Naive B cell (primary cell): ENCODE measurements around the gene COX6B2. TPM values are rescaled to one million over a fixed set of nuclear protein-coding genes. Genes with fewer than 3 reads are reported as not detected.

Source experiments
- ATAC-seq, 2 donors: fragments of 150-1000 bp; cut with Tn5 transposase; 2 replicates each; pipeline ENCODE4 v1.10.0; 2021; ENCODE audit warnings: low read depth in 2 of 2, mild to moderate bottlenecking in 2 of 2, moderate library complexity in 2 of 2
- DNase-seq: peaks from one replicate; pipeline ENCODE4 v3.0.0; 2022
- H3K27ac Mint-ChIP-seq, 6 donors: one replicate each; pipeline ENCODE4 v1.8.0; 2020 to 2022; ENCODE audit warnings: mild to moderate bottlenecking in 6 of 6, mixed read lengths in 6 of 6, moderate library complexity in 5 of 6, inconsistent platforms in 2 of 6
- H3K27me3 Mint-ChIP-seq, 3 donors: one replicate each; pipeline ENCODE4 v1.8.0; 2021 to 2022; ENCODE audit warnings: mixed read lengths in 3 of 3, mild to moderate bottlenecking in 1 of 3
- H3K36me3 Mint-ChIP-seq, 2 donors: one replicate each; pipeline ENCODE4 v1.8.0; 2020 to 2022; ENCODE audit warnings: mixed read lengths in 2 of 2, inconsistent platforms in 1 of 2, mild to moderate bottlenecking in 1 of 2
- H3K4me1 Mint-ChIP-seq, 3 donors: one replicate each; pipeline ENCODE4 v1.8.0; 2020 to 2022; ENCODE audit warnings: mixed read lengths in 3 of 3, inconsistent platforms in 1 of 3, mild to moderate bottlenecking in 1 of 3, moderate library complexity in 1 of 3
- H3K4me3 Mint-ChIP-seq, 8 donors: one replicate each; pipeline ENCODE4 v1.8.0; 2020 to 2022; ENCODE audit warnings: mild to moderate bottlenecking in 8 of 8, mixed read lengths in 8 of 8, moderate library complexity in 8 of 8, inconsistent platforms in 2 of 8
- H3K9me3 Mint-ChIP-seq, 7 donors: one replicate each; pipeline ENCODE4 v1.8.0; 2020 to 2022; ENCODE audit warnings: mixed read lengths in 7 of 7, mild to moderate bottlenecking in 5 of 7, inconsistent platforms in 2 of 7, moderate library complexity in 1 of 7
- polyA plus RNA-seq, 6 donors: library from polyadenylated mRNA; unstranded; fragments of 300-500 nt; fragmentation: Illumina TruSeq; gene quantifications; one replicate each; pipeline ENCODE4 v1.2.3, GENCODE V29; 2021; ENCODE audit warnings: low read depth in 6 of 6

The COX6B2 gene
- polyA plus RNA-seq, 6 donors from 2014 or later, result not detected

GRCh38 chr19:55350620-55351315 lies 3.8 kb downstream of the COX6B2 start:
- H3K36me3 Mint-ChIP-seq, result peaks cover 0 to 9% of the 10 kb centered on the region in 2 donors
- H3K27ac Mint-ChIP-seq, result no peak overlapping the region
- no peak for ATAC-seq

GRCh38 chr19:55348317-55349034 lies 6.0 kb downstream of the COX6B2 start:
- DNase-seq, result no peak
- no peak overlapping the region for H3K4me3 Mint-ChIP-seq
- ATAC-seq, result no peak

More at GRCh38 chr19:55350620-55351315, 3.8 kb downstream of the COX6B2 start:
- peaks cover 0 to 2% (median 0%) of the 10 kb centered on the region in 7 donors for H3K9me3 Mint-ChIP-seq
- no peak for DNase-seq
- peaks cover 15 to 24% (median 20%) of the 10 kb centered on the region in 3 donors for H3K4me1 Mint-ChIP-seq
- H3K4me3 Mint-ChIP-seq, result peak overlapping the region in 2 of 8 donors; percentile 22 to 63
- peaks cover 34 to 49% (median 38%) of the 10 kb centered on the region in 3 donors for H3K27me3 Mint-ChIP-seq

DNA sequence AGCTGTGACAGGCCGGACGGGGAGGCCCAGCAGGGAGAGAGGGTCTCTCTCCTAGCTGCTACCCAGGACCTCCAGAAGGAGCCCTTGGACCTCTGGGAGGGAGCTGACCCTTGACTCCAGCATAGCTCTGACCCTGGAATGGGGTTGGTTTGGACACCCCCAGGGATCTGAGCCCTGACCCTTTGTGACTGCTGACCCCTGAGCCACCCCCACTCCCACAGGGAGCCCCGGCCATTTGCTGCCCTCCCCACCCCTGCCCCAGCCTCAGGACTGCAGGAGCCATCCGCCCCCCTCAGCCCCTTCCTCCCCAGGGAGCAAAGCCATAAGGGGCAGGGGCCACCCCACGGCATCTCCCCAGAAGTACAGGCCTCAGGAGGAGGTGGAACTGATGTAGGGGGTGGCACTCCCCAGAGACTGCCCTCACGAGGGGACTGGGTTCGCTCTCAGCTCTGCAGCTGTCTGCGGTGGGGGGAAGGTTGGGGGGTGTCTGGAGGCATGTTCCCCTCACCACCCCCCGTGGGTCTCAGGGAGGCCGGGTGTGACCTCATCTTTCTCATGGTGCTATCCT lies 7.0 kb downstream of the COX6B2 start:
- DNase-seq (no peak), ATAC-seq (no peak)
- Mint-ChIP-seq H3K36me3 (peaks cover 0 to 4% of the 10 kb centered on the region in 2 donors), H3K9me3 (no peaks in the 10 kb centered on the region), H3K4me1 (peaks cover 2 to 6% (median 2%) of the 10 kb centered on the region in 3 donors), H3K27ac (peak overlapping the region in 1 of 6 donors; percentile 5), H3K4me3 (no peak overlapping the region), H3K27me3 (peaks cover 17 to 24% (median 23%) of the 10 kb centered on the region in 3 donors)

More at GRCh38 chr19:55348317-55349034, 6.0 kb downstream of the COX6B2 start:
- no peak overlapping the region for H3K27ac Mint-ChIP-seq
- peaks cover 11 to 15% (median 12%) of the 10 kb centered on the region in 3 donors for H3K4me1 Mint-ChIP-seq
- peaks cover 27 to 33% (median 33%) of the 10 kb centered on the region in 3 donors for H3K27me3 Mint-ChIP-seq
- peaks cover 0 to 9% of the 10 kb centered on the region in 2 donors for H3K36me3 Mint-ChIP-seq
- no peaks in the 10 kb centered on the region for H3K9me3 Mint-ChIP-seq

DNA sequence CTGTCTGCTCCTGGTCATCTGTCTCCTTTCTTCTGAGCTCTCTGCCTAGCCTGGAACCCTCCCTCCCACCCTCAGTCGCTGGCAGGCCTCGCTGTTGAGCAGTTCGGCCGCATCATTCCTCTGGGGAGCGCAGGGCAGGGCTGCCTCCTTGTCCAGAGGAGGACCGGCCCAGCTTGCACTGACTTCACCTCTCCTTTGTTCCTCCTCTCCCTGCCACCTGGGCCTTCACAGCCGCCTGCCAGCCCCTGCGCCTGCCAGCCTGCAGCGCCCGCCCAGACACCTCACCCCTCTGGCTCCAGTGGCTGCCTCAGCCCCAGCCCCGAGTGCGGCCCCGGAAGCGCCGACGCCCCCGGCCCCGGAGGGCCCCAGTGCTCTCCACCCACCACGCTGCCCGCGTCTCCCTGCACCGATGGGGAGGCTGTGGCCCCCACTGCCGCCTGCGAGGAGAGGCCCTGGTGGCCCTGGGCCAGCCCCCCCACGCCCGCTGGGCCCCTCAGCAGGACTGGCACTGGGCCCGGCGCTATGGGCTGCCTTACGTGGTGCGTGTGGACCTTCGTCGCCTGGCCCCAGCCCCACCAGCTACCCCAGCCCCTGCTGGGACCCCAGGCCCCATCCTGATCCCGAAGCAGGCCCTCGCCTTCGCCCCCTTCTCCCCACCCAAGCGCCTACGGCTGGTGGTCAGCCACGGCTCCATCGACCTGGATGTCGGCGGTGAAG lies 7.6 kb downstream of the COX6B2 start:
- Mint-ChIP-seq H3K4me1 (peaks cover 0 to 4% (median 0%) of the 10 kb centered on the region in 3 donors), H3K4me3 (no peak overlapping the region), H3K27me3 (peaks cover 11 to 17% (median 17%) of the 10 kb centered on the region in 3 donors), H3K27ac (no peak overlapping the region), H3K36me3 (no peaks in the 10 kb centered on the region), H3K9me3 (no peaks in the 10 kb centered on the region)
- DNase-seq, result no peak
- no peak for ATAC-seq

DNA sequence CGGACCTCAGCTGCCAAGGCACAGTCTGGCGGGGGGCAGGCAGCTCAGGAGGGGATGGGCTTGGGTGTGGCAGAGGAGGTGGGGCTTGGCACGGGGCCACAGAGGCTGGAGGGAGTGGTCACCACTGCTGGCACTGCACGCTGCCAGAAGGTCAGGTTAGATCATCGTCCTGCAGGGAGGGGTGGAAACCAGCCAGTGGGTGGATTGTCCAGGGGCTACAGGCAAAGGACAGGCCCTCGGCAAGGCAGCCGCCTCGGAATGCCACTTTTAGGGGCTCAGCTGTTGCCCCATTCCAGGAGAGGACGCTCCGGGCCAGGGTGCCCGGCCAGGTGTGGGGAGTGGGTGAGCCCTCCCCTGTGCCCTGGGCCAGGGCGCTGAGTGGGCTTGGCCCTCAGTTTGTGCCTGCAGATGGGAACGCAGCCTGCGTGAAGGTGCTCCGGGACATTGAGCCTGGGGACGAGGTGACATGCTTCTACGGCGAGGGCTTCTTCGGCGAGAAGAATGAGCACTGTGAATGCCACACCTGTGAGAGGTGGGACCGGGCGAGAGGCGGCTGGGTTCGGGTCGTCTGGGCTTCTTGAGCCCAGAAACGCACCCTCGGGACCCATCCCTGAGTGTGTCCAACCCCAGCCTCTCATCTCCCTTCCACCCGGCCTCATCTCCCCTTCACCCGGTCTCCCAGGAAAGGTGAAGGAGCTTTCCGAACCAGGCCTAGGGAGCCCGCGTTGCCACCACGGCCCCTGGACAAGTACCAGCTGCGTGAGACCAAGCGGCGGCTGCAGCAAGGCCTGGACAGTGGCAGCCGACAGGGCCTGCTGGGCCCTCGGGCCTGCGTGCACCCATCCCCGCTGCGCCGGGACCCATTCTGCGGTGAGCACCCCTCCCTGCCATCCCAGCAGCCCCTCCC lies 8.4 kb downstream of the COX6B2 start:
- Mint-ChIP-seq H3K9me3 (no peaks in the 10 kb centered on the region), H3K4me3 (no peak overlapping the region), H3K4me1 (peaks cover under 1 to 8% (median 6%) of the 10 kb centered on the region in 3 donors), H3K27me3 (peaks cover 3 to 14% (median 13%) of the 10 kb centered on the region in 3 donors), H3K27ac (peak overlapping the region in 1 of 6 donors; percentile 80), H3K36me3 (no peaks in the 10 kb centered on the region)
- no peak for DNase-seq
- no peak for ATAC-seq

DNA sequence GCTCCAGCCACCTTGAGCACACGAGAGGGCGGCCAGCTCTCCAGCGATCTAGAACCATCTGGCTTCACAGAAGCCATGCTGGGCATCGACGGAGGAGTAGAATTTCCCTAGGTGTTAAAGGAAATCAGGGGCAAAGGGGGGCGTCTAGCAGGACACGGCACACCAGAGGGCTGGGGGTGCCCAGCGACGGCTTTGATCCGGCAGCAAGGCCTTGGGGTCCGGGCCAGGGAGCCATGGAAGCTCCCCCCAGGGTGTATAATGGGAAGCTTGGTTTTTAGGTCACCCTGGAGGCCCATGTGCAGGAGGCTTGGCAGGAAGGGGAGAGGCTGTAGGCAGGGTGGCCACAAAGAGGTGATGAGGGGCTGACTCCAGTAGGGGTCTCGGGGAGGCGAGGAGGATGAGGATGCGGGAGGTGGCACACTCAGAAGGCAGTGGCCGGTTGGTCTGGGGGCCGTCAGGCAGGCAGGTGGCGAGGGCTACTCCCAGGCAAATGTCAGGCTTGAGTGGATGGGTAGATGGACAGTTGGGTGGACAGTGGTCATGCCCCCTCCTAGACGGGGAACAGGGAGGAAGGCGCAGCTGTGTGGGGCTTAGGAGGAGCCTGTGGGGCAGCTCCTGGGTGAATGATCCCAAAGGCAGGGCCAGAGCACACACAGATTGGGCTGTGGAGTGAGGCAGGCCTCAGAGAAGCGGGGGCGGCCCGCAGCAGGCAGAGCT lies 9.3 kb downstream of the COX6B2 start:
- ATAC-seq, result no peak
- H3K9me3 Mint-ChIP-seq, result no peaks in the 10 kb centered on the region
- peaks cover 9 to 14% (median 13%) of the 10 kb centered on the region in 3 donors for H3K4me1 Mint-ChIP-seq
- H3K4me3 Mint-ChIP-seq, result peak overlapping the region in 1 of 8 donors; percentile 34
- peaks cover 0 to 11% (median 10%) of the 10 kb centered on the region in 3 donors for H3K27me3 Mint-ChIP-seq
- H3K36me3 Mint-ChIP-seq, result no peaks in the 10 kb centered on the region
- DNase-seq, result no peak
- peak overlapping the region in 2 of 6 donors; percentile 80 to 81 for H3K27ac Mint-ChIP-seq

- Mint-ChIP-seq H3K36me3 (no peaks in the 10 kb centered on the region), H3K9me3 (no peaks in the 10 kb centered on the region), H3K4me1 (peaks cover 16 to 21% (median 18%) of the 10 kb centered on the region in 3 donors), H3K27me3 (peaks cover 4 to 11% (median 9%) of the 10 kb centered on the region in 3 donors), H3K4me3 (no peak overlapping the region), H3K27ac (peak overlapping the region in 1 of 6 donors; percentile 47)
- ATAC-seq (no peak), DNase-seq (no peak)
Measured at GRCh38 chr19:55344444-55344843, 10.1 kb downstream of the COX6B2 start.

DNA sequence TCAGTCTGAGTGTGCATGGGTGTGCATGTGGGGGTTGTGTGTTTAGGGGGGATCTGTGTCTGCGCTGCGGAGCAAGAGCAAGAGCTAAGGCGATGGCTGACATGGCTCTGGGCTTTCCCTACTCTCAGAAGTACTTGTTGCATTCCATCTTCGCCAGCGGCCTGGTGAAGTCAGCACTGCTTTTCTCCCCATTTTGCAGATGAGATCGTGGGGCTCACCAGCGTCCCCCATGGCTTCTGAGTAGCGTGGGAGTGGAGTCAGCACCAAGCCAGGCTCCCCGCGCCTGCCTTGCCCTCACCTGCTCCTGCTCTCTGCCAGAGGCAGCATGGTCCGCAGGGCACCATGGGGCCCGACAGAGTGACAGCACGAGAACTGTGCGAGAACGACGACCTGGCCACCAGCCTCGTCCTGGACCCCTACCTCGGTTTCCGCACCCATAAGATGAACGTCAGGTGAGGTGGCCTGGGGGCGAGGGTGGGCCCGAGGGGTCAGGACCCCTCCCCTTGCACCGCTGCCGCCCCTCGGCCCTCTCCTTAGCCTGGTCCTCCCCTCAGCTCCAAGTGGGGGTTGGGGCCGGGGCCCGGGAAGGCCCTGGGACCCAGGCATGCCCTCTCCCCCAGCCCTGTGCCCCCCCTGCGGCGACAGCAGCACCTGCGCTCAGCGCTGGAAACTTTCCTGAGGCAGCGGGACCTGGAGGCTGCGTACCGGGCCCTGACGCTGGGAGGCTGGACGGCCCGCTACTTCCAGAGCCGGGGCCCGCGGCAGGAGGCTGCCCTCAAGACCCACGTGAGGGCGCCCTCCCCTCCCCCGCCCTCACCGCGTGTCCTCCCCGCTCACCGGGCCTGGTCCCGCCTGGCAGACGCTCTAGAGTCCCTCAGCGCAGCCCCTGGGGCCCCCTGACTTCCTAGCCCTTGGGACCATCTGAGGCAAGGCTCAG lies 12.7 kb downstream of the COX6B2 start:
- Mint-ChIP-seq H3K4me3 (peak overlapping the region in 6 of 8 donors; percentile 9 to 82 (median 52)), H3K27me3 (peaks cover 13 to 23% (median 14%) of the 10 kb centered on the region in 3 donors), H3K27ac (peak overlapping the region in 5 of 6 donors; percentile 72 to 98 (median 82)), H3K36me3 (no peaks in the 10 kb centered on the region), H3K4me1 (peaks cover 26 to 28% (median 26%) of the 10 kb centered on the region in 3 donors), H3K9me3 (no peaks in the 10 kb centered on the region)
- DNase-seq (no peak), ATAC-seq (no peak)

DNA sequence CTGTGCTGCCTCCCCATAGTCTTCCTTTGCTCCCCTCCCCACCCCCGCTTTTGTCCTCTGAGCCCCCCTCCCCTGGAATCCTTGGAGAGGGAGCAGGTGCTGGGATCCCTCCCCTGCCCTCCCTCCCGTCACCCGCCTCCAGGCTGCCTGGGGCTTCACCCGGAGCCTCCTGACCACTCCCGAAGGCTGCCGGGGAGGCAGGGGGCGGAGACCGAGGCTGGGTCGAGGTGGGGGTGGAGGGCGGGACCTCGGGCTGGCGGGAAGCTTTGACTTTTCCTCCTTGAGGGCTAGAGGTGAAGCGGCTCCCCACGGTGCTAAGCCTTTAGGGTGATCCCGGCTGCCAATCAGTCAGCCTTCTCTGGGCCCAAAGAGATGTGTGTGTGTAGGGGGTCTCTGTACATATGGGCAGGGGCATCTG lies 13.3 kb downstream of the COX6B2 start:
- H3K27me3 Mint-ChIP-seq, result peaks cover 16 to 30% (median 21%) of the 10 kb centered on the region in 3 donors
- no peak for ATAC-seq
- H3K4me1 Mint-ChIP-seq, result peaks cover 26 to 28% (median 26%) of the 10 kb centered on the region in 3 donors
- no peaks in the 10 kb centered on the region for H3K9me3 Mint-ChIP-seq
- peak overlapping the region; percentile 78 to 97 (median 86) for H3K4me3 Mint-ChIP-seq
- no peak for DNase-seq
- H3K36me3 Mint-ChIP-seq, result no peaks in the 10 kb centered on the region
- H3K27ac Mint-ChIP-seq, result peak overlapping the region in 4 of 6 donors; percentile 72 to 98 (median 92)

DNA sequence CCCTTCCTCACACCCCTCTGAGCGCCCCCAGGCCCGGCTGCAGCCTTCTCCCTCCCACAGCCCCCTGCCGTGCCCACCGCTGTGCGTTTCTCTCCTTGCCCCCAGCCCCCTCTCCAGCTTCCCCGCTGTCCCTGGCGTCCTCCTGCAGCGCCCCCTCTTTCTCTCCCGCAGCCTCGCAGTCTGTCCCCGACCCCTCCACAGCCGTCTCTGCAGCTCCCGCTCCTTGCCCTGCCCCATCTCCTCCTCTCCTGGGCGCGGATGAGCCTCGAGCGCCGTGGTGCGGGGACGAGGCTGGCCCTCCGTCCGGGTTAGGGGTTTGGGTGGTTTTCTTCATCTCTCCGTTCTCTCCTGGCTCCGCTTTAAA lies 13.8 kb downstream of the COX6B2 start:
- DNase-seq, result no peak
- Mint-ChIP-seq H3K9me3 (no peaks in the 10 kb centered on the region), H3K36me3 (no peaks in the 10 kb centered on the region), H3K4me3 (peak overlapping the region; percentile 78 to 97 (median 86)), H3K27ac (peak overlapping the region in 5 of 6 donors; percentile 60 to 98 (median 81)), H3K27me3 (peaks cover 16 to 34% (median 22%) of the 10 kb centered on the region in 3 donors), H3K4me1 (peaks cover 26 to 28% (median 26%) of the 10 kb centered on the region in 3 donors)
- ATAC-seq, result no peak
